ENCODE data around the gene U2AF1L4. TPM values are rescaled to one million over a fixed set of nuclear protein-coding genes. Genes with fewer than 3 reads are reported as not detected.

The U2AF1L4 gene
- total and polyA plus RNA-seq, 2 of the 4 experiments (the other 2 are of a cell fraction) = 6.1 to 15.0 TPM

DNA sequence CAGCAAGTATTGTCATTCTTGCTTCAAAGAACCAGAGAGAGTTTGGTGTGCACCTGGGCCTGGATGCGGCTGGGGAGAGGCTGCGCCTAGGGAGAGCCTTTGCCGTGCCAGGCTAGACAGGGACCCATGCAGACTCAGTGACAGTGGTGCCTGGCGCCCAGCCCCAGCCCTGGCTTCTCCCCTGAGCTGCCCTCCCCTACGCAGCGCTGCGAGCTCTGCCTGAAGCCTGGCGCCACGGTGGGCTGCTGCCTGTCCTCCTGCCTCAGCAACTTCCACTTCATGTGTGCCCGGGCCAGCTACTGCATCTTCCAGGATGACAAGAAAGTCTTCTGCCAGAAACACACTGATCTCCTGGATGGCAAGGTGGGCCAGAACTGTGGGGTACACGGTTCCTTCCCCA is 15.5 kb downstream of the U2AF1L4 start:
- peaks cover 0 to 16% of the 10 kb centered on the region in 2 experiments; a peak in 3 of 4 replicates for H3K79me1 ChIP-seq (ENCODE audit: low read depth in 1 of 2, low read length in 2 of 2)
- ATAC-seq (ENCODE audit: low read depth) = no peak
- intact Hi-C loops (cut with micrococcal nuclease) (no loop called here), dilution Hi-C loops (cut with HindIII; ENCODE audit: low sequenced_read_pairs, unreplicated experiment) (no loop called here), in situ Hi-C loops (cut with MboI; ENCODE audit: low sequenced_read_pairs) (no loop called here)
- H3K9ac ChIP-seq (ENCODE audit: low read depth, low read length) = no peak overlapping the region
- no peak overlapping the region for H3K56ac ChIP-seq (ENCODE audit: extremely low read depth, insufficient read depth, low read length)
- no peak overlapping the region for H3K4me3 ChIP-seq (ENCODE audit: insufficient read depth, low read depth, low read length)
- H3K36me3 ChIP-seq (ENCODE audit: control insufficient read depth, insufficient read depth, low read length) = peaks cover 94% of the 10 kb centered on the region
- ChIA-PET CTCF (no interaction called here), POLR2A (ENCODE audit: unreplicated experiment) (no interaction called here)
- H2BK20ac ChIP-seq (ENCODE audit: low read depth, low read length) = no peak overlapping the region
- no peak overlapping the region for H4K8ac ChIP-seq (ENCODE audit: low read depth in 2 of 2, low read length in 2 of 2)
- H3K9me3 ChIP-seq (ENCODE audit: control insufficient read depth, insufficient read depth, low read length) = no peaks in the 10 kb centered on the region
- no peak overlapping the region for H3K4ac ChIP-seq (ENCODE audit: low read depth, low read length)
- H3K27ac ChIP-seq (ENCODE audit: insufficient read depth, low read length) = no peak overlapping the region
- peaks cover 9% of the 10 kb centered on the region for H4K20me1 ChIP-seq (ENCODE audit: insufficient read depth, low read length)
- no peak overlapping the region for H2BK15ac ChIP-seq (ENCODE audit: low read depth, low read length)
- H4K91ac ChIP-seq (ENCODE audit: insufficient read depth, low read depth, low read length) = no peak overlapping the region
- TF ChIP-seq NFE2L2 (IDR thresholded peaks at IDR 0.05; ENCODE audit: low read depth, low read length) (no peak), BHLHE40 (IDR thresholded peaks at IDR 0.05; ENCODE audit: low read depth, low read length) (no peak), SMC3 (IDR thresholded peaks at IDR 0.05; ENCODE audit: low read depth, low read length) (no peak), MAZ (IDR thresholded peaks at IDR 0.05; ENCODE audit: borderline replicate concordance, low read depth, low read length) (no peak), CHD1 (IDR thresholded peaks at IDR 0.05; ENCODE audit: low read depth, low read length) (no peak), MXI1 (IDR thresholded peaks at IDR 0.05; ENCODE audit: borderline replicate concordance, low read depth, low read length) (no peak), CEBPB (IDR thresholded peaks at IDR 0.05; ENCODE audit: low read depth, low read length) (no peak), POLR2A (IDR thresholded peaks at IDR 0.05; ENCODE audit: low read depth, low read length) (no peak), RAD21 (IDR thresholded peaks at IDR 0.05; ENCODE audit: low read length) (no peak), MAFK (IDR thresholded peaks at IDR 0.05; ENCODE audit: low read depth, low read length) (no peak), RFX5 (IDR thresholded peaks at IDR 0.05; ENCODE audit: low read depth, low read length) (no peak), FOS (IDR thresholded peaks at IDR 0.05; ENCODE audit: low read depth, low read length) (no peak)
- TF ChIP-seq, protein P1, sequence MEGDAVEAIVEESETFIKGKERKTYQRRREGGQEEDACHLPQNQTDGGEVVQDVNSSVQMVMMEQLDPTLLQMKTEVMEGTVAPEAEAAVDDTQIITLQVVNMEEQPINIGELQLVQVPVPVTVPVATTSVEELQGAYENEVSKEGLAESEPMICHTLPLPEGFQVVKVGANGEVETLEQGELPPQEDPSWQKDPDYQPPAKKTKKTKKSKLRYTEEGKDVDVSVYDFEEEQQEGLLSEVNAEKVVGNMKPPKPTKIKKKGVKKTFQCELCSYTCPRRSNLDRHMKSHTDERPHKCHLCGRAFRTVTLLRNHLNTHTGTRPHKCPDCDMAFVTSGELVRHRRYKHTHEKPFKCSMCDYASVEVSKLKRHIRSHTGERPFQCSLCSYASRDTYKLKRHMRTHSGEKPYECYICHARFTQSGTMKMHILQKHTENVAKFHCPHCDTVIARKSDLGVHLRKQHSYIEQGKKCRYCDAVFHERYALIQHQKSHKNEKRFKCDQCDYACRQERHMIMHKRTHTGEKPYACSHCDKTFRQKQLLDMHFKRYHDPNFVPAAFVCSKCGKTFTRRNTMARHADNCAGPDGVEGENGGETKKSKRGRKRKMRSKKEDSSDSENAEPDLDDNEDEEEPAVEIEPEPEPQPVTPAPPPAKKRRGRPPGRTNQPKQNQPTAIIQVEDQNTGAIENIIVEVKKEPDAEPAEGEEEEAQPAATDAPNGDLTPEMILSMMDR (conservative IDR thresholded peaks at IDR 0.05; ENCODE audit: low read depth, low read length) = no peak
- TF ChIP-seq, protein P2, sequence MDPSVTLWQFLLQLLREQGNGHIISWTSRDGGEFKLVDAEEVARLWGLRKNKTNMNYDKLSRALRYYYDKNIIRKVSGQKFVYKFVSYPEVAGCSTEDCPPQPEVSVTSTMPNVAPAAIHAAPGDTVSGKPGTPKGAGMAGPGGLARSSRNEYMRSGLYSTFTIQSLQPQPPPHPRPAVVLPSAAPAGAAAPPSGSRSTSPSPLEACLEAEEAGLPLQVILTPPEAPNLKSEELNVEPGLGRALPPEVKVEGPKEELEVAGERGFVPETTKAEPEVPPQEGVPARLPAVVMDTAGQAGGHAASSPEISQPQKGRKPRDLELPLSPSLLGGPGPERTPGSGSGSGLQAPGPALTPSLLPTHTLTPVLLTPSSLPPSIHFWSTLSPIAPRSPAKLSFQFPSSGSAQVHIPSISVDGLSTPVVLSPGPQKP (IDR thresholded peaks at IDR 0.05; ENCODE audit: borderline replicate concordance, low read depth, low read length) = no peak
- TF ChIP-seq, protein P3, sequence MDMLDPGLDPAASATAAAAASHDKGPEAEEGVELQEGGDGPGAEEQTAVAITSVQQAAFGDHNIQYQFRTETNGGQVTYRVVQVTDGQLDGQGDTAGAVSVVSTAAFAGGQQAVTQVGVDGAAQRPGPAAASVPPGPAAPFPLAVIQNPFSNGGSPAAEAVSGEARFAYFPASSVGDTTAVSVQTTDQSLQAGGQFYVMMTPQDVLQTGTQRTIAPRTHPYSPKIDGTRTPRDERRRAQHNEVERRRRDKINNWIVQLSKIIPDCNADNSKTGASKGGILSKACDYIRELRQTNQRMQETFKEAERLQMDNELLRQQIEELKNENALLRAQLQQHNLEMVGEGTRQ (IDR thresholded peaks at IDR 0.05; ENCODE audit: low read depth, low read length) = no peak
- H2AFZ ChIP-seq (replicated peaks; ENCODE audit: low read length, poor library complexity) = no peak overlapping the region
- H2BK120ac ChIP-seq (ENCODE audit: low read depth, low read length) = no peak overlapping the region
- H3K14ac ChIP-seq (replicated peaks; ENCODE audit: low read depth, low read length) = no peak overlapping the region
- H3K9me1 ChIP-seq (ENCODE audit: insufficient read depth, low read length) = no peaks in the 10 kb centered on the region
- WGBS, 2 experiments (ENCODE audit: extremely low coverage in 2 of 2, insufficient read length in 1 of 2) = 97% methylated on average over 9 of the region's 11 CpGs; no CpG with 5 or more reads in 1 of the 2 experiments
- H2AK5ac ChIP-seq (ENCODE audit: low read depth, low read length) = no peak overlapping the region
- H2AK9ac ChIP-seq (replicated peaks; ENCODE audit: low read depth, low read length, poor library complexity) = no peak overlapping the region
- no peak overlapping the region for H3K23ac ChIP-seq (ENCODE audit: low read depth, low read length)
- H3K4me1 ChIP-seq (ENCODE audit: control insufficient read depth, insufficient read depth, low read length) = no peaks in the 10 kb centered on the region
- no peak overlapping the region for H3K18ac ChIP-seq (ENCODE audit: low read depth, low read length)
- BruUV-seq (replicated peaks) = no TSS peak
- no peak for DNase-seq
- no peak overlapping the region for H2BK5ac ChIP-seq (ENCODE audit: low read depth, low read length, poor library complexity, severe bottlenecking)
- H3K27me3 ChIP-seq (ENCODE audit: control insufficient read depth, insufficient read depth, low read length) = no peaks in the 10 kb centered on the region
- H4K5ac ChIP-seq (ENCODE audit: low read depth, low read length) = no peak overlapping the region
- H3K4me2 ChIP-seq (ENCODE audit: low read depth, low read length) = no peak overlapping the region
